GM12878 (cell line): ENCODE results near the gene PDIK1L. TPM values are rescaled to one million over a fixed set of nuclear protein-coding genes. Genes with fewer than 3 reads are reported as not detected.
"Not testable (repeated sequence)": the region's sequence is repeated elsewhere in the genome, so short reads cannot be mapped to it uniquely, and the experiment has no call there.

Experiments used
- ATAC-seq: fragments of 200-7000 bp; cut with Tn5 transposase; 3 replicates; pipeline ENCODE4 v1.9.1; 2020; ENCODE audit warnings: mild to moderate bottlenecking, moderate library complexity
- BruUV-seq: library from RNA; stranded (reverse); fragments of 400-500 nt; replicated peaks from 2 replicates; lab custom pipeline; 2021; lab: Mats Ljungman, UMichigan
- CTCF ChIA-PET: fragments of 300-600 bp; sonication (Branson Sonifier 250); formaldehyde crosslinking; extraction: SDS; loops from one replicate; lab custom pipeline; 2021; ENCODE audit warnings: inconsistent platforms; lab: Yijun Ruan, JAX
- POLR2A ChIA-PET: fragments of 350-600 bp; formaldehyde crosslinking; extraction: SDS; loops from one replicate; lab custom pipeline; 2021; ENCODE audit warnings: inconsistent platforms; lab: Charles Lee
- RAD21 ChIA-PET: fragments of 300-600 bp; sonication (Branson Sonifier 250); formaldehyde crosslinking; loops from one replicate; lab custom pipeline; 2023; ENCODE audit warnings: antibody characterized with exemption; ENCODE audit not compliant: unreplicated experiment; lab: Charles Lee
- SMC1A ChIA-PET: fragments of 300-600 bp; sonication (Branson Sonifier 250); formaldehyde crosslinking; loops from one replicate; lab custom pipeline; 2023; ENCODE audit not compliant: unreplicated experiment, uncharacterized antibody; lab: Charles Lee
- DNase-seq: peaks from one replicate; pipeline ENCODE4 v3.0.0-alpha.2; 2011; ENCODE audit warnings: low read depth, low spot score
- FAIRE-seq: peaks from 3 replicates; lab custom pipeline; 2011; peaks lifted over from hg19 to GRCh38; lab: Jason Lieb, UNC
- H2AFZ ChIP-seq: 2 replicates; pipeline ENCODE4 v1.6.0; 2011; ENCODE audit warnings: low read depth, low read length, control low read depth; ENCODE audit not compliant: control insufficient read depth
- H3K27ac ChIP-seq: 2 replicates; pipeline ENCODE4 v1.5.1; 2011; ENCODE audit warnings: control low read depth; ENCODE audit not compliant: control insufficient read depth, insufficient read depth
- H3K27me3 ChIP-seq, 2 experiments: replicated peaks in 1 of 2; 2 replicates each; pipeline versions ENCODE4 v1.6.0 to v1.6.1; 2011; ENCODE audit warnings: low read length in 1 of 2; ENCODE audit not compliant: control insufficient read depth in 2 of 2, insufficient read depth in 2 of 2
- H3K36me3 ChIP-seq, 2 experiments: 2 replicates each; pipeline ENCODE4 v1.5.1; 2011; ENCODE audit warnings: low read length in 1 of 2; ENCODE audit not compliant: control insufficient read depth in 2 of 2, insufficient read depth in 2 of 2
- H3K4me1 ChIP-seq: 2 replicates; pipeline ENCODE4 v1.6.1; 2011; ENCODE audit warnings: mild to moderate bottlenecking, low read length, moderate library complexity, mixed read lengths; ENCODE audit not compliant: control insufficient read depth, insufficient read depth
- H3K4me2 ChIP-seq: 2 replicates; pipeline ENCODE4 v1.6.0; 2011; ENCODE audit warnings: control low read depth; ENCODE audit not compliant: control insufficient read depth, insufficient read depth
- H3K4me3 ChIP-seq: fragments of 200-600 bp; sonication (generic); 2 replicates; pipeline ENCODE4 v1.5.1; 2016
- H3K79me2 ChIP-seq: 2 replicates; pipeline ENCODE4 v1.6.0; 2011; ENCODE audit warnings: low read length; ENCODE audit not compliant: control insufficient read depth, insufficient read depth
- H3K9ac ChIP-seq: 2 replicates; pipeline ENCODE4 v1.8.0; 2011; ENCODE audit warnings: low read length, control low read depth, mixed read lengths; ENCODE audit not compliant: control insufficient read depth, insufficient read depth
- H3K9me3 ChIP-seq: replicated peaks from 3 replicates; pipeline ENCODE4 v1.5.1; 2011; ENCODE audit warnings: mild to moderate bottlenecking, low read length; ENCODE audit not compliant: control insufficient read depth, insufficient read depth
- H4K20me1 ChIP-seq: 2 replicates; pipeline ENCODE4 v1.6.0; 2011; ENCODE audit not compliant: control insufficient read depth, insufficient read depth
- BCL11A ChIP-seq: IDR thresholded peaks from 2 replicates; pipeline ENCODE4 v1.6.1; 2011; ENCODE audit warnings: low read depth, low read length
- CHD1 ChIP-seq: IDR thresholded peaks from 2 replicates; pipeline ENCODE4 v1.6.1; 2012; ENCODE audit warnings: low read depth, low read length, improper control_type of control experiment
- CREM ChIP-seq: IDR thresholded peaks from 2 replicates; pipeline ENCODE4 v1.6.1; 2014; ENCODE audit warnings: antibody characterized with exemption, low read depth
- DPF2 ChIP-seq: fragments of 450-650 bp; IDR thresholded peaks from 2 replicates; pipeline ENCODE4 v1.6.1; 2017; ENCODE audit warnings: mild to moderate bottlenecking
- EED ChIP-seq: sonication (generic); IDR thresholded peaks from 2 replicates; pipeline ENCODE4 v1.6.1; 2016; ENCODE audit warnings: antibody characterized with exemption, low read depth
- ESRRA ChIP-seq: IDR thresholded peaks from 2 replicates; pipeline ENCODE4 v1.6.1; 2012; ENCODE audit warnings: mild to moderate bottlenecking, low read length, improper control_type of control experiment
- HCFC1 ChIP-seq: fragments of 150-350 bp; IDR thresholded peaks from 2 replicates; pipeline ENCODE4 v1.6.1; 2014; ENCODE audit warnings: low read length
- LARP7 ChIP-seq: fragments of 450-650 bp; IDR thresholded peaks from 2 replicates; pipeline ENCODE4 v1.6.1; 2017; ENCODE audit warnings: mild to moderate bottlenecking
- MXI1 ChIP-seq: fragments of 150-350 bp; IDR thresholded peaks from 2 replicates; pipeline ENCODE4 v1.6.1; 2011; ENCODE audit warnings: low read depth, mild to moderate bottlenecking, inconsistent platforms, low read length, improper control_type of control experiment
- RAD51 ChIP-seq: fragments of 450-650 bp; IDR thresholded peaks from 2 replicates; pipeline ENCODE4 v1.6.1; 2016; ENCODE audit warnings: moderate library complexity, mild to moderate bottlenecking, inconsistent platforms
- RELA ChIP-seq: fragments of 450-650 bp; IDR thresholded peaks from 2 replicates; pipeline ENCODE4 v1.8.0; 2014; ENCODE audit warnings: borderline replicate concordance; ENCODE audit not compliant: partially characterized antibody
- WRNIP1 ChIP-seq: IDR thresholded peaks from 2 replicates; pipeline ENCODE4 v1.6.1; 2011; ENCODE audit warnings: low read depth, low read length, improper control_type of control experiment, borderline replicate concordance
- ZBTB33 ChIP-seq: fragments of 450-650 bp; IDR thresholded peaks from 2 replicates; pipeline ENCODE4 v1.6.1; 2017; ENCODE audit warnings: mild to moderate bottlenecking
- WGBS: methylation state at CpG from one replicate; pipeline ENCODE4 v1.1.6; 2016; ENCODE audit warnings: low lambda C conversion rate; ENCODE audit not compliant: insufficient replicate concordance, insufficient coverage; ENCODE audit errors: missing lambda C conversion rate; 5-methylcytosine and 5-hydroxymethylcytosine counted together
- in situ Hi-C: fragments of 300-500 bp; cut with MboI; formaldehyde crosslinking; loops from 9 replicates; pipeline ENCODE4 v1.14.3; 2018; ENCODE audit warnings: mixed read lengths
- intact Hi-C: fragments of 100-400 bp; cut with micrococcal nuclease; formaldehyde crosslinking; loops from one replicate; pipeline ENCODE4 v1.14.2; 2022; ENCODE audit not compliant: unreplicated experiment
- polyA plus RNA-seq, 11 experiments: library from polyadenylated mRNA; depleted of rRNA in 4 of 11; unstranded in 6 of 11; stranded (reverse) in 5 of 11; fragments of >200 nt; fragmentation: Nextera tagmentation in 4 of 11; fragmentation: Illumina TruSeq in 1 of 11; extraction: Ambion mirVana in 4 of 11; extraction: Trizol in 1 of 11; gene quantifications; 1 replicate in 1 of 11; 2 replicates in 10 of 11; pipeline versions ENCODE4 v1.2.1 to v1.2.3, GENCODE V29; 2011 to 2016; ENCODE audit warnings: inconsistent platforms in 2 of 11, missing spikeins in 2 of 11, low read depth in 1 of 11
- total RNA-seq, 4 experiments: library from RNA; depleted of rRNA in 3 of 4; stranded (reverse); fragments of >200 nt in 3 of 4; fragmentation: Illumina TruSeq in 1 of 4; extraction: Trizol in 1 of 4; gene quantifications; 2 replicates each; pipeline versions ENCODE4 v1.2.1 to v1.2.3, GENCODE V29; 2013 to 2021

Gene PDIK1L
- total and polyA plus RNA-seq, 10 of the 15 experiments (the other 5 are each of a cell fraction or from before 2014, with no cell fraction given), result 4.0 to 15.9 (median 10.5) TPM

GRCh38 chr1:26100204-26100603 is 11.4 kb upstream of the PDIK1L start:
- H3K27me3 ChIP-seq, H3K4me1 ChIP-seq, H2AFZ ChIP-seq, H3K27ac ChIP-seq, POLR2A ChIA-PET, H3K9ac ChIP-seq, H4K20me1 ChIP-seq, FAIRE-seq, H3K9me3 ChIP-seq, intact Hi-C loops, H3K4me3 ChIP-seq, H3K36me3 ChIP-seq, H3K79me2 ChIP-seq, in situ Hi-C loops, H3K4me2 ChIP-seq, BruUV-seq, DNase-seq, ATAC-seq: not testable (repeated sequence)
- ChIA-PET RAD21 (interaction anchor here (6.5 kb wide), 1 partner anchor 44 kb away, joined by 110 read pairs; no protein-coding TSS in a partner anchor), SMC1A (interaction anchor here (9.4 kb wide), 1 partner anchor 44 kb away, joined by 131 read pairs; no protein-coding TSS in a partner anchor), CTCF (interaction anchor here (11.5 kb wide), 1 partner anchor 44 kb away, joined by 235 read pairs; no protein-coding TSS in a partner anchor)
- 51% methylated on average over 9 of the region's 10 CpGs for whole genome bisulfite sequencing

GRCh38 chr1:26102119-26102518 is 9.5 kb upstream of the PDIK1L start:
- Histone ChIP-seq H3K79me2 (no peaks in the 10 kb centered on the region), H3K4me2 (no peak overlapping the region), H3K27ac (no peak overlapping the region), H3K27me3 (peaks cover 0 to 2% of the 10 kb centered on the region in 2 experiments; a peak in 3 of 4 replicates), H3K36me3 (no peaks in the 10 kb centered on the region), H3K4me1 (no peaks in the 10 kb centered on the region), H4K20me1 (no peaks in the 10 kb centered on the region), H3K9ac (no peak overlapping the region), H3K4me3 (no peak overlapping the region), H3K9me3 (no peaks in the 10 kb centered on the region), H2AFZ (no peak overlapping the region)
- ChIA-PET POLR2A (interaction anchor here (1.1 kb wide), 1 partner anchor 43 kb away, joined by 3 read pairs; no protein-coding TSS in a partner anchor), SMC1A (interaction anchor here (1.2 to 9.4 kb wide), 3 partner anchors 11 to 42 kb away, joined by 3 to 131 read pairs (median 4); no protein-coding TSS in a partner anchor), RAD21 (interaction anchor here (0.6 to 6.5 kb wide), 3 partner anchors 42 to 315 kb away, joined by 3 to 110 read pairs (median 3); no protein-coding TSS in a partner anchor), CTCF (interaction anchor here (1.0 to 11.5 kb wide), 10 partner anchors 19 to 912 kb away, joined by 3 to 235 read pairs (median 4); partner anchors contain the start of gene ZNF593)
- FAIRE-seq (no peak), ATAC-seq (no peak), DNase-seq (no peak)
- intact Hi-C loops, result no loop called here
- in situ Hi-C loops, result no loop called here
- no TSS peak for BruUV-seq
- 31% methylated on average over 3 of the region's 3 CpGs for WGBS
- TF ChIP-seq CHD1, result no peak
- TF ChIP-seq BCL11A, result no peak
- TF ChIP-seq MXI1, result no peak
- TF ChIP-seq LARP7, result no peak
- no peak for TF ChIP-seq CREM
- TF ChIP-seq ZBTB33, result no peak
- no peak for TF ChIP-seq RAD51
- no peak for TF ChIP-seq RELA
- TF ChIP-seq ESRRA, result no peak
- no peak for TF ChIP-seq EED
- TF ChIP-seq HCFC1, result no peak
- TF ChIP-seq WRNIP1, result no peak
- no peak for TF ChIP-seq DPF2
